ENCODE results near the gene CCL22.

Gene CCL22

DNA sequence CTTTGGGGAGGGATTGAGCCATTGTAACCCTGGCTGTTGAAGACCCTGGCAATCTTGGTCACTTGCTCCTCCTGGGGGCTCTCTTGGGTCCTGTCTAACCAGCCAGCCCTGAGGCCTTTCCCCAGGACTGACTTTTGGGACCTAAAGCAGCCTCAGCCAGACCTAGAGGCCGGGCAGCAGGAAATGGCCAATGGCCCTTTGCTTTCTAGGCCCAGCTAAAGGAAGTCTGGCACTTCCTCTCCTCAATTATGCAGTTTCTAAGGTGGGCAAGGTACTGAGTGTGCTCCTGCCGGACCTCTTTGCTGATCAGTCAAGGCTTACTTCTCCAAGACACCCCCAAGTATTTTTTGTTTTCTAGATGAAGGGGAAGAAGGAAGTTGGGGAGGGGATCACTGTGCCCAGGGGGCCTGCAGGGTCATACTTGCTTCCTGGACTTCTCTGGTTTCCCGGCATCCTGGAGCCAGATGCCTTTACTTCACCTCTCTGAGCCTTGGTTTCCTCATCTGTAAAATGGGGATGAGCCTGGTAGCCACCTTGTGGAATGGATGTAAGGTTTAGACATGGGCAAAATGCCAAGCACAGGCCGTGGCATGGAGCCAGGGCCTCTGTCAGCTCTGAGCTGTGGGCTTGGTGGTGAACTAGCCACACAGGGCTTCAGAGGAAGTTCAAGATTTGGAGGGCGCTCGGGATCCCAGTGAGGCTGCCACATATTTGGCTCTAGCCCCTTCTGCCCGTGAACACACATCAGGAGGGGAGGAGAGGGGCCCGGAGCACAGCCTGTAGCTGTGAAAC, 22.3 kb downstream of the CCL22 start:
- no peak overlapping the region for H3K27ac ChIP-seq
- TF ChIP-seq, protein P1, sequence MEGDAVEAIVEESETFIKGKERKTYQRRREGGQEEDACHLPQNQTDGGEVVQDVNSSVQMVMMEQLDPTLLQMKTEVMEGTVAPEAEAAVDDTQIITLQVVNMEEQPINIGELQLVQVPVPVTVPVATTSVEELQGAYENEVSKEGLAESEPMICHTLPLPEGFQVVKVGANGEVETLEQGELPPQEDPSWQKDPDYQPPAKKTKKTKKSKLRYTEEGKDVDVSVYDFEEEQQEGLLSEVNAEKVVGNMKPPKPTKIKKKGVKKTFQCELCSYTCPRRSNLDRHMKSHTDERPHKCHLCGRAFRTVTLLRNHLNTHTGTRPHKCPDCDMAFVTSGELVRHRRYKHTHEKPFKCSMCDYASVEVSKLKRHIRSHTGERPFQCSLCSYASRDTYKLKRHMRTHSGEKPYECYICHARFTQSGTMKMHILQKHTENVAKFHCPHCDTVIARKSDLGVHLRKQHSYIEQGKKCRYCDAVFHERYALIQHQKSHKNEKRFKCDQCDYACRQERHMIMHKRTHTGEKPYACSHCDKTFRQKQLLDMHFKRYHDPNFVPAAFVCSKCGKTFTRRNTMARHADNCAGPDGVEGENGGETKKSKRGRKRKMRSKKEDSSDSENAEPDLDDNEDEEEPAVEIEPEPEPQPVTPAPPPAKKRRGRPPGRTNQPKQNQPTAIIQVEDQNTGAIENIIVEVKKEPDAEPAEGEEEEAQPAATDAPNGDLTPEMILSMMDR (conservative IDR thresholded peaks at IDR 0.05): no peak
- no peak for TF ChIP-seq ZFX (IDR thresholded peaks at IDR 0.05)

DNA sequence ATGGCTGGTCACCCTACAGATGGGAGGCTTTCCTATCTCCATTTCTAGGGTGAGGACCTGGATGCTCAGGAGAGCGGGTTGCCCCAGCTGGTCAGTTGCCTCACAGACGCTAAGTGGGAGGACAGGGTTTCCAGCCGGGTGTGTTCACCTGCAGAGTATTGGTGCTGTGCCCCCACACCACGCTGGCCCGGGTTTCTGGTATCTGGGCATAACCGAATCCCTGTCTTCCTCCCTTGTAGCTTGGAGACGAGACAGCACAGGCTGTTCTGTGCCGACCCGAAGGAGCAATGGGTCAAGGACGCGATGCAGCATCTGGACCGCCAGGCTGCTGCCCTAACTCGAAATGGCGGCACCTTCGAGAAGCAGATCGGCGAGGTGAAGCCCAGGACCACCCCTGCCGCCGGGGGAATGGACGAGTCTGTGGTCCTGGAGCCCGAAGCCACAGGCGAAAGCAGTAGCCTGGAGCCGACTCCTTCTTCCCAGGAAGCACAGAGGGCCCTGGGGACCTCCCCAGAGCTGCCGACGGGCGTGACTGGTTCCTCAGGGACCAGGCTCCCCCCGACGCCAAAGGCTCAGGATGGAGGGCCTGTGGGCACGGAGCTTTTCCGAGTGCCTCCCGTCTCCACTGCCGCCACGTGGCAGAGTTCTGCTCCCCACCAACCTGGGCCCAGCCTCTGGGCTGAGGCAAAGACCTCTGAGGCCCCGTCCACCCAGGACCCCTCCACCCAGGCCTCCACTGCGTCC, 23.4 kb downstream of the CCL22 start:
- TF ChIP-seq ZFX (IDR thresholded peaks at IDR 0.05): no peak
- TF ChIP-seq, protein P1 (conservative IDR thresholded peaks at IDR 0.05): no peak

DNA sequence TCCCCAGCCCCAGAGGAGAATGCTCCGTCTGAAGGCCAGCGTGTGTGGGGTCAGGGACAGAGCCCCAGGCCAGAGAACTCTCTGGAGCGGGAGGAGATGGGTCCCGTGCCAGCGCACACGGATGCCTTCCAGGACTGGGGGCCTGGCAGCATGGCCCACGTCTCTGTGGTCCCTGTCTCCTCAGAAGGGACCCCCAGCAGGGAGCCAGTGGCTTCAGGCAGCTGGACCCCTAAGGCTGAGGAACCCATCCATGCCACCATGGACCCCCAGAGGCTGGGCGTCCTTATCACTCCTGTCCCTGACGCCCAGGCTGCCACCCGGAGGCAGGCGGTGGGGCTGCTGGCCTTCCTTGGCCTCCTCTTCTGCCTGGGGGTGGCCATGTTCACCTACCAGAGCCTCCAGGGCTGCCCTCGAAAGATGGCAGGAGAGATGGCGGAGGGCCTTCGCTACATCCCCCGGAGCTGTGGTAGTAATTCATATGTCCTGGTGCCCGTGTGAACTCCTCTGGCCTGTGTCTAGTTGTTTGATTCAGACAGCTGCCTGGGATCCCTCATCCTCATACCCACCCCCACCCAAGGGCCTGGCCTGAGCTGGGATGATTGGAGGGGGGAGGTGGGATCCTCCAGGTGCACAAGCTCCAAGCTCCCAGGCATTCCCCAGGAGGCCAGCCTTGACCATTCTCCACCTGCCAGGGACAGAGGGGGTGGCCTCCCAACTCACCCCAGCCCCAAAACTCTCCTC, 24.1 kb downstream of the CCL22 start:
- H3K27ac ChIP-seq: no peak overlapping the region
- TF ChIP-seq, protein P1 (conservative IDR thresholded peaks at IDR 0.05): no peak; the same call in 1 of the 2 replicates
- no peak for TF ChIP-seq ZFX (IDR thresholded peaks at IDR 0.05)

More for the DNA sequence above, 23.4 kb downstream of the CCL22 start:
- no peak overlapping the region for H3K27ac ChIP-seq

DNA sequence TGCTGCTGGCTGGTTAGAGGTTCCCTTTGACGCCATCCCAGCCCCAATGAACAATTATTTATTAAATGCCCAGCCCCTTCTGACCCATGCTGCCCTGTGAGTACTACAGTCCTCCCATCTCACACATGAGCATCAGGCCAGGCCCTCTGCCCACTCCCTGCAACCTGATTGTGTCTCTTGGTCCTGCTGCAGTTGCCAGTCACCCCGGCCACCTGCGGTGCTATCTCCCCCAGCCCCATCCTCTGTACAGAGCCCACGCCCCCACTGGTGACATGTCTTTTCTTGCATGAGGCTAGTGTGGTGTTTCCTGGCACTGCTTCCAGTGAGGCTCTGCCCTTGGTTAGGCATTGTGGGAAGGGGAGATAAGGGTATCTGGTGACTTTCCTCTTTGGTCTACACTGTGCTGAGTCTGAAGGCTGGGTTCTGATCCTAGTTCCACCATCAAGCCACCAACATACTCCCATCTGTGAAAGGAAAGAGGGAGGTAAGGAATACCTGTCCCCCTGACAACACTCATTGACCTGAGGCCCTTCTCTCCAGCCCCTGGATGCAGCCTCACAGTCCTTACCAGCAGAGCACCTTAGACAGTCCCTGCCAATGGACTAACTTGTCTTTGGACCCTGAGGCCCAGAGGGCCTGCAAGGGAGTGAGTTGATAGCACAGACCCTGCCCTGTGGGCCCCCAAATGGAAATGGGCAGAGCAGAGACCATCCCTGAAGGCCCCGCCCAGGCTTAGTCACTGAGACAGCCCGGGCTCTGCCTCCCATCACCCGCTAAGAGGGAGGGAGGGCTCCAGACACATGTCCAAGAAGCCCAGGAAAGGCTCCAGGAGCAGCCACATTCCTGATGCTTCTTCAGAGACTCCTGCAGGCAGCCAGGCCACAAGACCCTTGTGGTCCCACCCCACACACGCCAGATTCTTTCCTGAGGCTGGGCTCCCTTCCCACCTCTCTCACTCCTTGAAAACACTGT, 25.0 kb downstream of the CCL22 start:
- no peak overlapping the region for H3K27ac ChIP-seq
- no peak for TF ChIP-seq ZFX (IDR thresholded peaks at IDR 0.05)
- TF ChIP-seq, protein P1 (conservative IDR thresholded peaks at IDR 0.05): no peak

DNA sequence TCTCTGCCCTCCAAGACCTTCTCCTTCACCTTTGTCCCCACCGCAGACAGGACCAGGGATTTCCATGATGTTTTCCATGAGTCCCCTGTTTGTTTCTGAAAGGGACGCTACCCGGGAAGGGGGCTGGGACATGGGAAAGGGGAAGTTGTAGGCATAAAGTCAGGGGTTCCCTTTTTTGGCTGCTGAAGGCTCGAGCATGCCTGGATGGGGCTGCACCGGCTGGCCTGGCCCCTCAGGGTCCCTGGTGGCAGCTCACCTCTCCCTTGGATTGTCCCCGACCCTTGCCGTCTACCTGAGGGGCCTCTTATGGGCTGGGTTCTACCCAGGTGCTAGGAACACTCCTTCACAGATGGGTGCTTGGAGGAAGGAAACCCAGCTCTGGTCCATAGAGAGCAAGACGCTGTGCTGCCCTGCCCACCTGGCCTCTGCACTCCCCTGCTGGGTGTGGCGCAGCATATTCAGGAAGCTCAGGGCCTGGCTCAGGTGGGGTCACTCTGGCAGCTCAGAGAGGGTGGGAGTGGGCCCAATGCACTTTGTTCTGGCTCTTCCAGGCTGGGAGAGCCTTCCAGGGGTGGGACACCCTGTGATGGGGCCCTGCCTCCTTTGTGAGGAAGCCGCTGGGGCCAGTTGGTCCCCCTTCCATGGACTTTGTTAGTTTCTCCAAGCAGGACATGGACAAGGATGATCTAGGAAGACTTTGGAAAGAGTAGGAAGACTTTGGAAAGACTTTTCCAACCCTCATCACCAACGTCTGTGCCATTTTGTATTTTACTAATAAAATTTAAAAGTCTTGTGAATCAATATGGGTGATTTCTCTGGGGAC, 25.9 kb downstream of the CCL22 start:
- TF ChIP-seq, protein P1 (conservative IDR thresholded peaks at IDR 0.05): no peak
- TF ChIP-seq ZFX (IDR thresholded peaks at IDR 0.05): no peak
- no peak overlapping the region for H3K27ac ChIP-seq

DNA sequence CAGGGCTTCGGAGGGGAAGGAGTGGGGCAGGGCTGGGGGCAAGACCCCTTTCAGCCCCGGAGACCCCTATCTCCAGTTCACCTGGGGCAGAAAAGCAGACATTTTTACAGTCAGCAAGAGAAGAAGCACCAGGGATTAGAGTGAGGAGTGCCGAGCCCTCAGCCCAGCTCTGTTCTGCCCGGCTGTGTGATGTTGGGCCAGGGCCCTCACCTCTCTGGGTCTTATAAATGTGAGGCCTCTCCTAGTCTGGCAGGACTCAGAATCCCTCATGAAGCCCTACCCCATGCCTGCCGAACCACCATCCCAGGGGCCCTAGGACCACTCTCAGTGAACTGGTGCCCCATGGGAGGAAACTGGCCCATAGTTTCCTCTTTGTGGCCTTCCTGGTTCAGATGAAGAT, 26.5 kb downstream of the CCL22 start:
- TF ChIP-seq, protein P1 (conservative IDR thresholded peaks at IDR 0.05): no peak
- no peak for TF ChIP-seq ZFX (IDR thresholded peaks at IDR 0.05)
- no peak overlapping the region for H3K27ac ChIP-seq

Data from C4-2B (cell line).